Skin epidermis (tissue), 12 donors: ENCODE data around the gene XRCC6.
"Not testable (repeated sequence)": the region's sequence is repeated elsewhere in the genome, so short reads cannot be mapped to it uniquely, and the experiment has no call there.

Source experiments
- H3K27ac ChIP-seq, 21 experiments: fragments of 200-600 bp; sonication (generic) in 11 of 21; one replicate each; pipeline ENCODE4 v1.5.0; 2020; ENCODE audit warnings: mild to moderate bottlenecking in 3 of 21, inconsistent platforms in 2 of 21, moderate library complexity in 2 of 21
- H3K4me3 ChIP-seq, 7 experiments: fragments of 200-600 bp; sonication (generic) in 2 of 7; one replicate each; pipeline ENCODE4 v1.5.0; 2020; ENCODE audit warnings: inconsistent platforms in 2 of 7, mild to moderate bottlenecking in 2 of 7, moderate library complexity in 1 of 7

XRCC6 gene

GRCh38 chr22:41596776-41597634, 24.1 kb upstream of the XRCC6 start:
- no peak overlapping the region for H3K4me3 ChIP-seq
- H3K27ac ChIP-seq, result peak overlapping the region in 11 of 21 experiments; percentile 3 to 73 (median 42)

- H3K27ac ChIP-seq, result peak overlapping the region in 8 of 21 experiments; percentile 3 to 73 (median 44)
- H3K4me3 ChIP-seq, result no peak overlapping the region
Measured at GRCh38 chr22:41597635-41597953, 23.5 kb upstream of the XRCC6 start.

- Histone ChIP-seq H3K27ac (peak overlapping the region in 12 of 21 experiments; percentile 7 to 73 (median 30)), H3K4me3 (no peak overlapping the region)
Measured at GRCh38 chr22:41598081-41598480, 23.0 kb upstream of the XRCC6 start.

DNA sequence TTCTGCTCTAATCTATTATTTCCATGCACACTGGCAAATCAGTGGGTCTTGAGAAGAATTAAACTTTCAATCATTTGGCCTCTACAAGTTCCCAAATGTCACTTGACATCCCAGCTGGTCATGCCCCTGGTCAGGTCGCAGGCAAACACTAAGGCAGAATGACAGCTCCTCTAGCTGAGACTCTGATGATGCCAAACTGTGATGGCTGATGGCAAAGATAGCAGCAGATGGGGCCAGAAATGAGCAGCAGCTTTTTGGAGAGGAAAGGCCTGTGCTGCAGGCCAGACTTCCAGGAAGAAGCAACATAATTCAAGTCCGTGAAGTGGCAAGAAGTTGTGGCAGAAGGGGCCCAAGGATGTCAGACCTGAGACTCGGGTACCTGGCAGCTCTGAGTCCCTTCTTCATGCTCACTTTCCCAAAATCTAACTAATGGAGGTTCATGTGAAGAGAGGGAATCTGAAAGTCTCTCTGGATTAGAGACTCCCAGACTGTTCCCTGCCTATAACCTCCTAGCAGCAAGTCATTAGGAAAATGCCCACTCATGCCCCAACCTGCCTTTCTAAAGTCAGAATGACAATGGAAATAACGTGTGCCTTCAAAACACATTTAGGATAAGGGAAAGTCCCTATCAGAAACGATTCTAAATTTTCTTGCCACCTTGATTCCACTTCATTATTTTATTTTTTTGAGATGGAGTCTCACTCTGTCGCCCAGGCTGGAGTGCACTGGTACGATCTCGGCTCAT, 22.0 kb upstream of the XRCC6 start:
- no peak overlapping the region for H3K4me3 ChIP-seq
- H3K27ac ChIP-seq, result peak overlapping the region in 17 of 21 experiments; percentile 1 to 73 (median 30)

- Histone ChIP-seq H3K27ac (no peak overlapping the region), H3K4me3 (no peak overlapping the region)
Measured at GRCh38 chr22:41600976-41601375, 20.1 kb upstream of the XRCC6 start.

GRCh38 chr22:41603873-41604332, 17.2 kb upstream of the XRCC6 start:
- Histone ChIP-seq H3K4me3 (no peak overlapping the region), H3K27ac (no peak overlapping the region)

DNA sequence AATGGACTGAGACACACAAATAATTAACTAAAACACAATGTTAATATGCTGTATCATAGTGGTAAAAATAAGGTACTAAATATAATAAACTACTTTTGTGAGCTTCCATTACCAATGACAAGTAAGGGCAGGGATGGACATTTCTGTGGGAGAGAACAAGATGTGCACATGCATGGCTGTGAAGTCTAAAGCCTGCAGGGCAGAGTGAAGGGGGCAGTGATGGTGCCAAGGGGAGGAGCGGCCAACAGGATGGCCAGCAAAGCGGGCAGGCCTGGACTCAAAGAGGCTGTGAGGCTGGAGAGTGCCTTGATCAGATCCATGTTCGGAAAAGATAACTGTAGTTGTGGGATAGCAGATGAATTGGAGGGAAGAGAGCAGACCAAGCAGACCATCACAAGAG, 12.7 kb upstream of the XRCC6 start:
- Histone ChIP-seq H3K27ac (no peak overlapping the region), H3K4me3 (no peak overlapping the region)

GRCh38 chr22:41612603-41613306, 8.3 kb upstream of the XRCC6 start:
- H3K4me3 ChIP-seq, result no peak overlapping the region
- H3K27ac ChIP-seq, result no peak overlapping the region

DNA sequence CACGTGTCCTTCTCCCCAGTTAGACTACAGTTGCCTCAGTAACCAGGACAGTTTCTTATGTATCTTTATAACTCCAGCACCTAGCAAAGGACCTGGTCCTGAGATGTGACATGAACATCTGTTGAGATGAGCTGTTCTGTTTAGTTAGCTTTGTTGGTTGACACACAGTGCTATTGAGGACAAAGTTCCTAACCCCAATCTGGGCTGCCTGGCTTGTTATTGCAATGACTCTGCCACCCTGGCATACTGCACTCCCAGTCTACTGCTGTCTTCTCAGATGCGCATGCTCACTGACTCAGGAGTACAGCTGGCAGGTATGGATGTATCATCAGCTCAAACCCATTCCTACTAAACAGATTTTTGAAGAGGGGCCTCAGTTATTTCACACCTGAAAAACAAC, 7.6 kb upstream of the XRCC6 start:
- no peak overlapping the region for H3K4me3 ChIP-seq
- H3K27ac ChIP-seq, result no peak overlapping the region

GRCh38 chr22:41619979-41620588, 1.0 kb upstream of the XRCC6 start:
- peak overlapping the region; percentile 79 to 99 (median 94) for H3K27ac ChIP-seq
- peak overlapping the region; percentile 70 to 99 (median 92) for H3K4me3 ChIP-seq

GRCh38 chr22:41620589-41621098, 451 bp upstream of the XRCC6 start, which contains the start of gene DESI1:
Gene DESI1, minus strand, starts transcription at chr22:41621043. Its CDS starts 204 bp downstream, at chr22:41620839.
- peak within 1 kb of the TSS; percentile 79 to 99 (median 94) for H3K27ac ChIP-seq
- H3K4me3 ChIP-seq, result peak within 1 kb of the TSS; percentile 70 to 99 (median 92)

DNA sequence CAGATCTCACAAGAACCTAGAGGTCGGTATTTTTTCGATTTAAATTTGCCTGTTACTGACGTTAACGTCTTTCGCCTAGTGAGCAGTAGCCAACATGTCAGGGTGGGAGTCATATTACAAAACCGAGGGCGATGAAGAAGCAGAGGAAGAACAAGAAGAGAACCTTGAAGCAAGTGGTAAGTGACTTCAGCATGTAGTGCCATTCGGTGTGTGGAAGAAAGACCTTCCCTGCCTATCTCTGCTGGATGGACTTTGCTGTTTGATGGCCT, 750 bp downstream of the XRCC6 start:
- Histone ChIP-seq H3K27ac (peak overlapping the region in 19 of 21 experiments; percentile 87 to 99 (median 94)), H3K4me3 (peak overlapping the region; percentile 70 to 99 (median 92))

DNA sequence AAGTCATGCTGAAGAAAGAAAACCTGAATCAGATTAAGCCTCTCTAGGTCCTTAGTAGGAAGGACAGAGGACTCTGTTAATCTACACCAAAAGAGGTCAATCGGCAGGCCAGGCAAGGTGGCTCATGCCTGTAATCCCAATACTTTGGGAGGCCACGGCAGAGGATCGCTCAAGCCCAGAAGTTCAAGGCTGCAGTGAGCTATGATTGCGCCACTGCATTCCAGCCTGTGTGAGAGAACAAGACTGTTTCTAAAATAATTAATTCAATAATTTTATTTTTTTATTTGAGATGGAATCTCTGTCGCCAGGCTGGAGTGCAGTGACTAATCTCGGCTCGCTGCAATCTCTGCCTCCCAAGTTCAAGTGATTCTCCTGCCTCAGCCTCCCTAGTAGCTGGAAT, 4.5 kb downstream of the XRCC6 start:
- H3K27ac ChIP-seq, result no peak overlapping the region
- H3K4me3 ChIP-seq, result no peak overlapping the region

DNA sequence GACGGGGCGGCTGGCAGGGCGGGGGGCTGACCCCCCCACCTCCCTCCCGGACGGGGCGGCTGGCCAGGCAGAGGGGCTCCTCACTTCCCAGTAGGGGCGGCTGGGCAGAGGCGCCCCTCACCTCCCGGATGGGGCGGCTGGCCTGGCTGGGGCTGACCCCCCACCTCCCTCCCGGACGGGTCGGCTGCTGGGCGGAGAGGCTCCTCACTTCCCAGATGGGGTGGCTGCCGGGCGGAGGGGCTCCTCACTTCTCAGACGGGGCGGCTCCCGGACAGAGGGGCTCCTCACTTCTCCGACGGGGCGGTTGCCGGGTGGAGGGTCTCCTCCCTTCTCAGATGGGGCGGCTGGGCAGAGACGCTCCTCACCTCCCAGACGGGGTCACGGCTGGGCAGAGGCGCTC, 10.0 kb downstream of the XRCC6 start:
- H3K27ac ChIP-seq, H3K4me3 ChIP-seq: not testable (repeated sequence)

GRCh38 chr22:41631615-41632014, 10.5 kb downstream of the XRCC6 start:
- not testable (repeated sequence) for H3K27ac ChIP-seq, H3K4me3 ChIP-seq

DNA sequence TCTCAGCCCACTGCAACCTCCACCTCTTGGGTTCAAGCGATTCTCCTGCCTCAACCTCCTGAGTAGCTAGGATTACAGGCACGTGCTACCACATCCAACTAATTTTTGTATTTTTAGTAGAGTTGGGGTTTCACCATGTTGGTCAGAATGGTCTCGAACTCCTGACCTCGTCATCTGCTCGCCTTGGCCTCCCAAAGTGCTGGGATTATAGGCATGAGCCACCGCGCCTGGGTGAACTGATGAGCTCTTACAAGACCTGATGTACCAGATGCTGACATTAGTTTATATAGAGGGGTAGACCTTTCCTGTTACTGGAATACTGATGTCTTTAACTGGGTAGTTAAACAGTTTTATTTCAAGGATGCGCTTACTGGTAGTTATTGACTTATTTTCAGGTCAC, 13.5 kb downstream of the XRCC6 start:
- not testable (repeated sequence) for H3K27ac ChIP-seq, H3K4me3 ChIP-seq

DNA sequence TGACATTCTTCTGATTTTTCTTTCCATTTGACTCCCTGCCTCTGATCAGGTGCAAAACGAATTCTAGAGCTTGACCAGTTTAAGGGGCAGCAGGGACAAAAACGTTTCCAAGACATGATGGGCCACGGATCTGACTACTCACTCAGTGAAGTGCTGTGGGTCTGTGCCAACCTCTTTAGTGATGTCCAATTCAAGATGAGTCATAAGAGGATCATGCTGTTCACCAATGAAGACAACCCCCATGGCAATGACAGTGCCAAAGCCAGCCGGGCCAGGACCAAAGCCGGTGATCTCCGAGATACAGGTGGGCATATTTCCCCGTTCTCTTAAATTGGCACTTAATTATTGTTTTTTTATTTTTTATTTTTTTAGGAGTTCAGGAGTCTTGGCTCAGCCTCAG, 15.4 kb downstream of the XRCC6 start:
- Histone ChIP-seq H3K27ac (peak overlapping the region in 1 of 21 experiments; percentile 11), H3K4me3 (no peak overlapping the region)

DNA sequence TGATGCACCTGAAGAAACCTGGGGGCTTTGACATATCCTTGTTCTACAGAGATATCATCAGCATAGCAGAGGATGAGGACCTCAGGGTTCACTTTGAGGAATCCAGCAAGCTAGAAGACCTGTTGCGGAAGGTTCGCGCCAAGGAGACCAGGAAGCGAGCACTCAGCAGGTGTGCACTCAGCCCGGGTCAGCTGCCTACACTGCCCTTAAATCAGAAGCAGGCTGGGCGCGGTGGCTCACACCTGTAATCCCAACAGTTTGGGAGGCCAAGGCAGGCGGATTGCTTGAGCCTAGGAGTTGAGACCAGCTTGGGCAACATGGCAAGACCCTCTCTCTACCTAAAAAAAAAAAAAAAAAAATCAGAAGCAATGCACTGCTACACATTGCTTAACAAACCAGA, 16.5 kb downstream of the XRCC6 start:
- not testable (repeated sequence) for H3K4me3 ChIP-seq, H3K27ac ChIP-seq

DNA sequence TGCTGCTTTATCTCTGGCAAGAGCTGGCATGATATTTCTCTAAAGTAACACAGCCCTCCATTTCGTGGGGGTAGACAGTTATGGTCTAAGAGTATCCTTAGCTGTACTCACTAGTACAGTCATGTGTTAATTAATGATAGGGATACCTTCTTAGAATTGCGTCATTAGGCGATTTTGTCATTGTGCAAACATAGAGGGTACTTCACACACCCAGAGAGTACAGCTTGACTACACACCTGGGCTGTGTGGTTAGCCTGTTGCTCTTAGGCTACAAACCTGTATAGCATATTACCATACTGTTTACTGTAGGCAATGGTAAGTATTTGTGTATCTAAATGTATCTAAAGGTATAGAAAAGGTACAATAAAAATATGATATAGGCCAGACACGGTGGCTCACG, 17.0 kb downstream of the XRCC6 start:
- Histone ChIP-seq H3K4me3 (no peak overlapping the region), H3K27ac (no peak overlapping the region)

GRCh38 chr22:41638748-41639147, 17.7 kb downstream of the XRCC6 start:
- no peak overlapping the region for H3K27ac ChIP-seq
- no peak overlapping the region for H3K4me3 ChIP-seq
